Activated CD8-positive, alpha-beta memory T cell treated with anti-CD3 and anti-CD28 coated beads, Interleukin-2, amount 50 U/mL, for 1 hour (primary cell): ENCODE measurements around the gene RAB3C.
A peak's percentile ranks its signal among the peaks of the same experiment; 100 is the strongest.

Source experiments
- DNase-seq: peaks from one replicate; pipeline ENCODE4 v3.0.0-alpha.2; 2020; ENCODE audit errors: extremely low read depth

Gene RAB3C

DNA sequence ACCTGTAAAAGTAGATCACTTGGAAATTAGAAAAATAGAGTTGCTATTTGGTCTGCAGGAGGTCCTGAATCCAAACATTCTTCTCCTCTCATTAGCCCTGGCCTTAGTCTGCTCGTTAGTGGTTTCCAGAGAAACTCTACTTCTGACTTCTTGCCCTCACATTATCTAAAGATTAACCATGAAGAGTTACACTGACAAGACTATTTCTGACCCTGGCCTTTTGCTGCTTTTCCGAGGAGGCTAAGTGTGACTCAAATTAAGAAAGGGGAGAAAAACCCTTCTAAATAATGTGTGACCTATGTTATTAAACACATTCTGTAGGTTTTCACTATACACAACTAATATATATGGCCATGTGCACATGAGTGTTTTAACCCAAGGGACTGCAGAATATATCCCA lies 302.4 kb downstream of the RAB3C start:
- DNase-seq, result no peak

DNA sequence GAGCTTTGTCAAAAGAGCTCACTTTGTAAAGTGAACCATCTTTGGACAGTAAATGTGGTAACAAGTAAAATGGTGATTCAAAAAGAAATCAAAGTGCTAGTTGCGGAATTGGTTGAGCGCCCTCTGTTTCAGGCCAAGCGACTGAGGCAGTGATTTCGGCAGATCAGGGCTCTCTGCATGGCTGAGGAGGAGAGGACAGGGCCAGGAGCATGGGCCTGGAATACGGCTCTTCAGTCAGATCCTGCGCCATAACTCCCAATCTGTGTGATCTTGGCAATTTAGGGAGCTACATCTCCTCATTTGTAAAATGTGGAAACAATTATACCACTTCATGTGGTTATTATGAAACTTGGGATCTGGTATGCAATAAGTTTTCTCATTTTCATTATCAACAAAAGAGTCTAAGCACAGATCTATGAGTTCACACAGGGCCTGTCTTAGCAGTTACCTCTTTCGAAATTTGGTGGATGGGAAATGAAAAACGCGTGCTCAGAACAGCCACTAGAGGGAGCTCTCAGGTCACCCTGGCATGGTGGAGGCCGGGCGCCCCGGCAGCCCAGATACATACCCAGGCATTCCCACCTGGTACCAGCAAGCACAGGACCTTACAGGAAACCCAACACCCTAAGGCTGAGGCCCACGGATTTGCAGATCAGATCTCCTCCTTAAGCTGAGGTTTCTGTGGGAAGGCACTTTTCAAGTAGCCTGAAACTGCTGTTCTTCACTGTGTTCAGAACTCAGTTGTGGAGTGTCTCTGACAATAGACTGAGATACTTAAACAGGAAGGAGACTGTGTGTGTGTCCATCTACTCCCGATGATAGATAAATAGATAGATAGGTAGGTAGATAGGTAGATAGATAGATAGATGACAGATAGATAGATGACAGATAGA lies 303.7 kb downstream of the RAB3C start:
- peak; percentile 18 for DNase-seq

DNA sequence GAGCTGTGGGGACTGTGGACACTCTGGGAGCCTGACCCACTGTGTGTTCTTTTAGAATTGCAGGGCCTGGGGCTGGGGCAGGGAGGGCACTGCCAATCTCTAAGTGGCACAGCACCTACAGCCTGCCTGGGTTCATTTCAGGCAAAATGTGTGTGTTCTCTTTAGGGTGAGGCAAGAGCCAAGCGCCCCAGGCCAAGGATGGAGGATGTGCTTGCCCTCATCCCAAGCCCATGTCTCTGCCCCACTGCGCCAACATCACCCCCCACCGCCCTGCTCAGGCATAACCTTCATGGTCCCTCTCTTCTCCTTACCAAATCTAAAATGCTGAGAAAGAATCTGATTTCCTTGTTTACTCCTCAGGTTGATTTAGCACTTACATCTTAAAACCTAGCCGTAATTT lies 304.4 kb downstream of the RAB3C start:
- no peak for DNase-seq

DNA sequence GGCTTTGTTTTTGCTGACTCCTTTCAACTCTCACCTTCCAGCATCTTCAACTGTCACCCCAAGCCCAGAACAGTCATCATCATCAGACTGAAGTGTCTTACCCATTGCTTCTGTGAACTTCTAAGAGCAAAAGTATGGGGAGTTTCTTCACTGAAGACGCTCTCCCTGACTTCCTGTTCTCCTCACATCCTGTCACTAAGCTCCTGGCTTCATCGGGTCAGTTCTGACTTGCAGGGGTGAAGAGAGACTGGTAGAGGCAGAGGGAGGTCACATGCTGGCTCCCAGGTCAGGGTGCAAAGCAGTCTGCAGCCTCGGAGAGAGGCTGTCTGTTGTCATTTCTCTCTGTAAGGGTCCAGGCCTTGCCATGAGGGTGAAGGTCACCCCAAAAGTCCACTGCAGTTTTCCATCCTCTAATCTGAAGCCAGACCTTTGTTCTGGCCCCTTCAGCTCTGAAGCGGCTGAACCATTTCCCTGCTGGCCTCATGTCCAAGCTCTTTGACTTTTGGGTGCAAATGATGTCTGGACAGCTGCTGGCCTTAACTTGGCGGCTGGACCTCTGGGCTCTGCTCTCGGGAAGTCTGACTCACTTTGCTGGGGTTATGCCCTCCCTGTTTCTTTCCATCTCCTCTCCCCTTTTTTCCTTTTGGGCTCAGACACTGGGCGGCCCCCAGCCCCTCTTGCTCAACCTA lies 305.0 kb downstream of the RAB3C start:
- DNase-seq, result no peak

DNA sequence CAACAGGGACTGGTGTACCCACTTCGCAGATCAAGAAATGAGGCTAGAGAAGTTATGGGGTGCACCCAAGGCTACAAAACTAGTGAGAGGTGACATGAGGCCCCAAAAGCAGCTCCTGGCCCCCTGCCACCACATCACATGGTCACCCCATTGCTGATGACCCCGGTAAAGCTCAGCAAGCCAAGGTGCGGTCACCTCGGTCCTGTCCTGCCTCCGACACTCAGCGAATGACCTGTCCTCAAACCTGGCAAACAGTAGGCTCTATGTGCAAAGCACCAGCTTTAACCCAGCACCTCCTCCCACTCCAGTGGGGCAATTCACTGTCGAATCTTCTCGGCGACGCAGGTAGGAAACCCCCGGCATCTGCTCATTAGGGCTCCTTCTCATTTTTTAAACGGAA lies 307.4 kb downstream of the RAB3C start:
- DNase-seq, result no peak

DNA sequence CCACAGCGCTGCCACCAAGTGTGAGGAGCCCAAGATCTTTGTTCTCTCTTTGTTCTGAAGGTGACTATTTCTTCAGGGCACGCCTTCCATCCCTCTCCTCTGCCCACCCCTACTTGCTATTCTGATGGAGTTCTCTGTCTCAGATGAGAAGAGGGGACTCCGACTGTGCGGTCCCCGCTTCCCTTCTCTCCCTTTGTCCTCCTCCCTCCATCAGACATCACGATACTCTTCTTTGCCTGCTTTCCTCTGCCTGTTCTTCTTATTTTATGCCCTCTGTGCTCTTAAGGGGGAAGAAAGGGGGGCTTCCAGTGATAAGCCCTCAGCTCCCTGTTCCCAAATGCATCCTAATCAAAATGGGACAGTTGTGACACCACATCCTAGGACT lies 307.8 kb downstream of the RAB3C start:
- DNase-seq, result no peak

DNA sequence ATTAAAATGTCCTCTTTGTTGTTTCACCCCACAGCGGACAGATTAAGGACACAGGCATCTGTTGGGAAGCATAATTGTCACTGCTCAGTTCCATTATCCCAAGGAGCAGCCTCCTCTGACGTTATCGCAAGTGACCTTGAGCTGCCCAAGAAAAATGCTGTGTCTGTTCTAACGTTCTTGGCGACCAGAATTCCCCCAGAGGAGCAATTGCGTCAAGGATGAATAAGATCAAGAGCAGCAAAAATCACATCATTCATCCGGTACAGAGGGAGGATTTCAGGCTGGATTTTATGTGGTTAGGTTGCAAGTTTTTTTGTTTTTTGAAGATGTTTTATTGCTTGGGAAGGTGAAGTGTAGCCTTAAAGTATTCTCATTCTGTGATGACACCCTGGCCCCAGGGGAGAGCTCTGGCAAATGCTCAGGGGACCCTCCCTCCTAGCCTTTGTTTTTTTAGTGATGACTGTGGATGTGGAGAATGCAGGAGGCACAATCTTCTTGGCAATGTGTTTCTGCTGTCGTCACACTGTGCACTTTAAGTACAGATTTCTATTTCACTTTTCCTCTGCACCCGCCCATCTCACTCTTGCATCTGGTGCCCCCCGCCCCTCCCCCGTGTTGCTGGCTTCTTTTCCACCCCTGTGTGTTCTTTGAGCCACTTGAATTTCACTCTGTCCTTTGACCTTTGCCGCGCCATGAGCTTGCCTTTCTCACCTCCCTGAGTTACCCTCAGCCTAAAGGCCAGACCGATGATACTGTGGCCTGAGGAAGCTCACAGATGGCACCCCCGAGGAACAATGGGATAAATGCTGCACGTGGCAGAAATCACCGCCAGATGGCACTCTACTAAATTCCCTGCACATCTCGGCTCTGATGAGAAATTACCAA lies 308.5 kb downstream of the RAB3C start:
- DNase-seq, result peak; percentile 5

DNA sequence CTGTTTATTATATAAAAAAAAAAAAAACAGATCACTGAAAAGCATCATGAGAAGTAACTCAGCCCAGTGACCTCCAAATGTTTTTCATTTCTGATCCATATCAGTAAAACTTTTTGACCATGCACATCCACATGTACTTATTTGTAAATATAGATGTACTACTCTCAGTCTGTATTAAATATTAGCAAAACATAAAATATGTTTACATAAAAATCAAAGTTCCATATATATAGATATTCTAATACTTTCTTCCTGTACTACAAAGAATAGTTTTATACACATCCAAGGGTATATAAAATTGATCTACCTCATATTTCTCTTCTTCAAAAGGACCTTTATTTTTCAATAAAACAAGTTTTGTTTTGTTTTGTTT lies 309.1 kb downstream of the RAB3C start:
- DNase-seq, result no peak

DNA sequence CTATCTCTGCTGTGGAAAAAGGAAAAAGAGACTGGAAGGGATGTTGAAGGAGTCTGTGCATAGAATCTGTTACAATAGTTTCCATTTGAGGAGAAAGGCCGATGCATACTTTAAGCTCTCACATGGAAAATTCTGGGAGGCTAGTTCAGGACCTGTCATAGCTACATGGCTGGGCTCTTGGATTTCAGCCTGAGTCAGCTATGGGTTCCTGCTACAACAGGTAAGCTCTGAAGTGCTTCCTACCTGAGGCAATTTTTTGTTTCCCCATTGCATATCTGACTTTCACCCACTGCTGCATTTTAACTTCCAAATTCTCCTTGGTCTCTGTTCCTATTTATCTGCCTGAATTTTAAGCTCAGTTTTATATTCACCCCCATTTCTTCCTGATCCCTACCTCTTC lies 310.7 kb downstream of the RAB3C start:
- DNase-seq, result no peak

DNA sequence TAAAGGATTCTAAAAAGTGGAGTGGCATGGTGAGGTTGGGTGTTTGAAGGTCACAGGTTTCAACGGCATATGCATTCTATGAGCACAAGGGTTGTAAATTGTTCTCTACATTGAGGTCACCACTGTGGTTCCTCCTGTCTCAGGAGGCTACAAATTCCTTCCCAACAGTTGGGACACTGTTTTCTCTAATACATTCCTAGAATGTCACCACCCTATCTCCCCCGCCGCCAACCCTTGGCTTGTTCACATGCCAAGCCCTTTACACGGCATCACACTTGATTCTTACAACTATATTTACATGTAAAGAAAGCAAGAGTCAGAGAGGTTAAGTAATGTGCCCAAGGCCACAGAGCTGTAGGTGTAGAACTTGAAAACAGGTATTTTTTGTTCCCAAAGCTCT lies 315.1 kb downstream of the RAB3C start:
- DNase-seq, result no peak

DNA sequence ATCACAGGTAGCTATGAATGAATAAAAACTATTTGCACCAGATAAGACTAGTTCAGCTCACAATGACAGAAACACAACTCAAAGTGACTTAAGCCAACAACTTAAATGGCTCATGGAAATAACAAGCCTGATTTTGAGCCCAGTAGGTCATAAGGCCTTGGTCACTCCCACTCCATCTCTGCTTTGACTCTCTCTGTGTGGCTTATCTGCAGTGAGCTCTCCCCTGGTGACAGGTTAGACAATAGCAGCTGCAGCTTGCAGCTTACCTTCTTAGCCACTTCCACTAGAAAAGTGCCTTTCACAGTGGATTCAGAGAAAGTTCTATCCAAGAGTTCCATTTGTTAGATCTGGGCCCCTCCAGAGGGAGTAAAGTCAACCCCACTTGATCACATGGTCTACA lies 315.7 kb downstream of the RAB3C start:
- no peak for DNase-seq

DNA sequence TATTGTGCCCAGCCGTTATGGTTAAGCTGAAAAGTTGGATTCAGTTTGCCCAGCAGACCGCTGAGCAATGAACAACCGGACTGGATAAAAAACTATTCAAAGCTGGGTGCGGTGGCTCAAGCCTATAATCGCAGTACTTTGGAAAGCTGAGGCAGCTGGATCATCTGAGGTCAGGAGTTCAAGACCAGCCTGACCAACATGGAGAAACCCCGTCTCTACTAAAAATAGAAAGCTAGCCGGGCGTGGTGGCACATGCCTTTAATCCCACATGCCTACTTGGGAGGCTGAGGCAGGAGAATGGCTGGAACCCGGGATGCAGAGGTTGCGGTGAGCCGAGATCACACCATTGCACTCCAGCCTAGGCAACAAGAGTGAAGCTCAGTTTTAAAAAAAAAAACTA lies 318.4 kb downstream of the RAB3C start:
- no peak for DNase-seq

DNA sequence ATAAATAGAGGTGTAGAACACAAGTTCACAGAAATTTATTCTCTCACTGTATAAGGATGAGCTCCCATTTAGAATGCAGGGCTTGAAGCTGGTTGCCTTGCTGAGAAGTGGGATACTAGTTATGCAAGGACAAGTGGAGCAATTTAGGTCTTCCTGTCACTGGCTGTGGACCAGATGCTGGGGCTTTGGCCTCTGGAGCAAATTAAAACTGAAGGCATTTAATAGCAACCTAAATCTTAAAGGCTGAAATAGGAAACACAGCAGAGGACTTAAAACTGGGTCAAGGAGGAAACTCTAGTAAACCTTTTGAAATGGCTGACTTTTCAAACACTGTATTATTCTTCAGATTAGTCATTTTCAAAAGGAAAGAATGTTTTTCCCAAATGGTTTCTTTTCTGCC lies 319.4 kb downstream of the RAB3C start:
- DNase-seq, result no peak

DNA sequence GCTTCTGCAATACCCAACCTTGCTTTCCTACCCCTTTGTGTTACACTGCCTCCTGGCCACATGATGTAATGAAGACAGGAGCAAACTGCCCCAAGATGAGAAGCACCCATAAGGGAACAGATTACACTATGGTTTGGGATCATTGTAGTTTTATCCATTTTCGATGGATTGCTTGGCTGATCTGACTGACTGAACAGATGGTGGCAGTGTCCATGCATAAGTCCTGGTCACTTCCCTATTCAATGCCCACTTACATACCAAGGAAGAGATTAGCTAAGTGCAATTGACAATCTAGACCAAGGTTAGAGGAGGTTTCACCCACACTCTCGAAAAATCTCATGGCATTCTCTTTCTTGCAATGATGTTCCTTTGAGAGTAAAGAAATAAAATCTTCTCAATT lies 319.9 kb downstream of the RAB3C start:
- DNase-seq, result no peak

DNA sequence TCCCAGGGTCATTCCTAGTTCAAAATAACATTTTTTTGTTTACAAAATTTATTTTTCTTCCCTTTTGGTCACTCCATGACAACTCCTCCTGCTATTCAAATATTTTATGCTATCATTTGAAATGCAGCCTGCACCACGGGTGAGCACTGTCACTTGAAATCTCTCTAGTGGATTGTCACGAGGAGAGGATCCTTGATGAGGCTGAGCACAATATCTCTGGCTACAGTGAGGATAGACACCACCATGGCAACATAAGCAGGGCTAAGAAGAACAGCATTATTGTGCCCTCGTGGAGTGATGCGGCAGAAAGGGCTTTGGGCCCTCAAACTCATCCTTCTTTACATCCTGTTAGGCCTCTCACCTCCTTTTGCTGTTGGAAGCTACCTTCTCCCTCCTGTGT lies 321.9 kb downstream of the RAB3C start:
- no peak for DNase-seq

DNA sequence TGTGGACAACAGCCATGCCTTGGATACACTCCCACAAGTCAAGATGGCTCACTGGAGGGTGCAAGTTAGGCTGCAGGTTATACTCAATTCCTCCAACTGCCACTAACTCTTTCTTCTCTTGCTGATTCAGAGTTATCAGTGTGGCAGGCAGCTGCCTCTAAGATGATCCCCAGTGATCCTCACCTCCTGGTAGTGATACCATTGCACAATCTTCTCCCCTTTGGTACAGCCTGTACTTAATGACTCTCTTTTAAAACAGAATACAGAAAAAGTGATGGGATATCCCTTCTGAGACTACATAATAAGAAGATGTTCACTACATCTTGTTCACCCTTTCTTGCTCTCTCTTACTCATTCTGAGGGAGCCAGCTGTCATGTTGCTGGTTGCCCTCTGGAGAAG lies 323.1 kb downstream of the RAB3C start:
- no peak for DNase-seq
